Loucy (cell line): ENCODE measurements around the gene APLP2.
A peak's percentile ranks its signal among the peaks of the same experiment; 100 is the strongest.

Experiments
- H2AFZ ChIP-seq: fragments of 200-600 bp; sonication (generic); 2 replicates; pipeline ENCODE4 v1.6.0; 2016; ENCODE audit warnings: antibody characterized with exemption, mild to moderate bottlenecking, low read length, moderate library complexity
- H3F3A ChIP-seq: fragments of 200-600 bp; 2 replicates; pipeline ENCODE4 v1.6.0; 2016; ENCODE audit warnings: antibody characterized with exemption, low read depth, mild to moderate bottlenecking
- H3K27me3 ChIP-seq: fragments of 200-600 bp; sonication (generic); 2 replicates; pipeline ENCODE4 v1.6.1; 2014; ENCODE audit warnings: low read length, mild to moderate bottlenecking; ENCODE audit not compliant: insufficient read depth, poor library complexity, severe bottlenecking
- H3K36me3 ChIP-seq: fragments of 200-600 bp; sonication (generic); 2 replicates; pipeline ENCODE4 v1.6.1; 2016; ENCODE audit warnings: low read length; ENCODE audit not compliant: insufficient read depth
- H3K4me1 ChIP-seq: fragments of 200-600 bp; sonication (generic); 2 replicates; pipeline ENCODE4 v1.5.1; 2014; ENCODE audit warnings: low read length, mild to moderate bottlenecking; ENCODE audit not compliant: insufficient read depth, poor library complexity, severe bottlenecking
- H3K4me2 ChIP-seq: fragments of 200-600 bp; sonication (generic); 2 replicates; pipeline ENCODE4 v1.6.0; 2014; ENCODE audit warnings: antibody characterized with exemption, low read length, low read depth, mild to moderate bottlenecking; ENCODE audit not compliant: poor library complexity, severe bottlenecking
- H3K4me3 ChIP-seq: fragments of 200-600 bp; sonication (generic); 2 replicates; pipeline ENCODE4 v1.5.1; 2014; ENCODE audit warnings: low read length, mild to moderate bottlenecking, mixed read lengths; ENCODE audit not compliant: poor library complexity, severe bottlenecking
- H3K79me2 ChIP-seq: fragments of 200-600 bp; sonication (generic); 2 replicates; pipeline ENCODE4 v1.6.1; 2014; ENCODE audit warnings: low read length; ENCODE audit not compliant: insufficient read depth
- H3K9ac ChIP-seq: fragments of 200-600 bp; sonication (generic); 2 replicates; pipeline ENCODE4 v1.6.0; 2014; ENCODE audit warnings: mild to moderate bottlenecking, low read depth, low read length, moderate library complexity; ENCODE audit not compliant: poor library complexity, severe bottlenecking
- H3K9me2 ChIP-seq: fragments of 200-600 bp; sonication (generic); replicated peaks from 2 replicates; pipeline ENCODE4 v1.6.1; 2016; ENCODE audit warnings: low read depth, low read length, mixed read lengths
- H3K9me3 ChIP-seq: fragments of 200-600 bp; sonication (generic); 2 replicates; pipeline ENCODE4 v1.6.1; 2014; ENCODE audit warnings: mild to moderate bottlenecking, antibody characterized with exemption, low read length, low read depth; ENCODE audit not compliant: insufficient read depth
- H4K20me1 ChIP-seq: fragments of 200-600 bp; sonication (generic); 2 replicates; pipeline ENCODE4 v1.6.0; 2014; ENCODE audit warnings: antibody characterized with exemption, low read length, mild to moderate bottlenecking; ENCODE audit not compliant: insufficient read depth, poor library complexity, severe bottlenecking
- EZH2phosphoT487 ChIP-seq: fragments of 200-600 bp; IDR thresholded peaks from 2 replicates; pipeline ENCODE4 v1.6.1; 2018; ENCODE audit warnings: antibody characterized with exemption, mild to moderate bottlenecking, moderate library complexity, borderline replicate concordance
- TF ChIP-seq, protein P1 (sequence below): fragments of 200-600 bp; sonication (generic); conservative IDR thresholded peaks from 2 replicates; pipeline ENCODE4 v1.5.1; 2014; ENCODE audit warnings: mild to moderate bottlenecking, antibody characterized with exemption, low read length

The APLP2 gene

DNA sequence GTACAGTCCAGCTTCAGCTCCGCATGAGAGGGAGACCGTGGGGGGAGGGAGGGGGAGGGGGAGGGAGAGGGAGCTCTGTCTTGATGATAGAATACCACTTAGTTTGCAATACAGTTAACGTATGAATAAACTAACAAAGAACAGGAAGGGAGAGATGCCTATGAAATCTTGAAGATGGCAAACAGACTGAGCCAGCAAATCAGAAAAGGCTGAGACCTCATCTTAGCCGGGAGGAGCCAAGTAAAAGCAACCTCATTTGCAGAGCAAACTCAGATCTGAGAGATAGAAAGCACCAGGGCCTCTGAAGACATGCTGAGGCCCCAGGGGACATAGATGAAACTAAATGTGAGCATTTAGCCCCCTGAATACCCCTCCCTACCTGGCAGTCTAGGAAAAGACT is 23.0 kb downstream of the APLP2 start:
- peaks cover 40% of the 10 kb centered on the region for H3K4me1 ChIP-seq
- no peaks in the 10 kb centered on the region for H3K27me3 ChIP-seq
- H3K4me3 ChIP-seq: no peak overlapping the region
- no peaks in the 10 kb centered on the region for H3K9me3 ChIP-seq
- TF ChIP-seq, protein P1, sequence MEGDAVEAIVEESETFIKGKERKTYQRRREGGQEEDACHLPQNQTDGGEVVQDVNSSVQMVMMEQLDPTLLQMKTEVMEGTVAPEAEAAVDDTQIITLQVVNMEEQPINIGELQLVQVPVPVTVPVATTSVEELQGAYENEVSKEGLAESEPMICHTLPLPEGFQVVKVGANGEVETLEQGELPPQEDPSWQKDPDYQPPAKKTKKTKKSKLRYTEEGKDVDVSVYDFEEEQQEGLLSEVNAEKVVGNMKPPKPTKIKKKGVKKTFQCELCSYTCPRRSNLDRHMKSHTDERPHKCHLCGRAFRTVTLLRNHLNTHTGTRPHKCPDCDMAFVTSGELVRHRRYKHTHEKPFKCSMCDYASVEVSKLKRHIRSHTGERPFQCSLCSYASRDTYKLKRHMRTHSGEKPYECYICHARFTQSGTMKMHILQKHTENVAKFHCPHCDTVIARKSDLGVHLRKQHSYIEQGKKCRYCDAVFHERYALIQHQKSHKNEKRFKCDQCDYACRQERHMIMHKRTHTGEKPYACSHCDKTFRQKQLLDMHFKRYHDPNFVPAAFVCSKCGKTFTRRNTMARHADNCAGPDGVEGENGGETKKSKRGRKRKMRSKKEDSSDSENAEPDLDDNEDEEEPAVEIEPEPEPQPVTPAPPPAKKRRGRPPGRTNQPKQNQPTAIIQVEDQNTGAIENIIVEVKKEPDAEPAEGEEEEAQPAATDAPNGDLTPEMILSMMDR: no peak
- peaks cover 70% of the 10 kb centered on the region for H3K79me2 ChIP-seq
- H3K36me3 ChIP-seq: no peaks in the 10 kb centered on the region
- no peaks in the 10 kb centered on the region for H3K9me2 ChIP-seq
- no peaks in the 10 kb centered on the region for H3F3A ChIP-seq
- H2AFZ ChIP-seq: no peak overlapping the region
- H3K4me2 ChIP-seq: peak overlapping the region; percentile 43
- H3K9ac ChIP-seq: peak overlapping the region; percentile 46
- peaks cover 14% of the 10 kb centered on the region for H4K20me1 ChIP-seq

DNA sequence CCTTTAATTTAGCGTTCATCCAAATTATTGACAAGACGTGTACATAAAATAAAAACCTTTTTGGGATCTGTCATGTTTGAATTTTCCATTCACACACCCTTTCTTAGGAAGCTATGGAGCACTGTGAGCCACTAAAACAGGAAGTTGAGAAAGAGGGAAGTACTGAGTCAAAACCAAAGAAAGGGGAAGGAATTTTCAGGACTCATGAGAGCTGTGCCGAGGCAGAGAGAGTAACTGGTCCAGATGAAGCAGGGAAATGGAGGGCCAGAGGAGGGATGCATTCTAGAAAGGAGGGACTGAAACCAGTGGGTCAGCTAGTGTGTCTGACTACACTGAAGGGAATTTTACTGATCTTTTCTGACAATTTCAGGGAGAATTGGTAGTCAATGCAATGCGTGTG is 24.9 kb downstream of the APLP2 start:
- Histone ChIP-seq H3K9me3 (no peaks in the 10 kb centered on the region), H3K4me1 (peaks cover 48% of the 10 kb centered on the region), H3K4me3 (no peak overlapping the region), H2AFZ (no peak overlapping the region), H4K20me1 (peaks cover 13% of the 10 kb centered on the region), H3K27me3 (no peaks in the 10 kb centered on the region), H3K79me2 (peaks cover 70% of the 10 kb centered on the region), H3F3A (no peaks in the 10 kb centered on the region), H3K9ac (no peak overlapping the region), H3K36me3 (no peaks in the 10 kb centered on the region), H3K9me2 (no peaks in the 10 kb centered on the region), H3K4me2 (no peak overlapping the region)
- TF ChIP-seq EZH2phosphoT487: no peak
- TF ChIP-seq, protein P1: no peak

DNA sequence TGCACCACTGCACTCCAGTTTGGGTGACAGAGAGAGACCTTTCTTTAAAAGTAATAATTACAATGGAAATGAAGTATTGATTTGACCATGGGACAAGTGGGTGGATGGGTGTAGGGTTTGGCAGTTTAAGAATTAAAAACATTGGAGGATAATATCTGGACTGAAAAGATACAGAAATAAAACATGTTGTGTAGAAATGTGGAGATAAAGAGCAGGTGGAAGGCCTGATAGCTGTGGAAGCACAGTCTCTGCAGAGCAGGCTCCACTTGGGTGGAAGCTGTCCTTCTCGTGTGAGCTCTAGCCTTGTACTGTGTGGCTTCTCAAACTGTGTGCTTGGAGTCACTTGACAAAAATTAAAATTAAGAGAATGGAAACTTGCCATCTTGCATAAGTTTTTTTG is 25.6 kb downstream of the APLP2 start:
- Histone ChIP-seq H2AFZ (no peak overlapping the region), H3K4me1 (peaks cover 47% of the 10 kb centered on the region), H3K4me2 (no peak overlapping the region), H3K9me2 (no peaks in the 10 kb centered on the region), H3K4me3 (no peak overlapping the region), H3K9me3 (no peaks in the 10 kb centered on the region), H3K36me3 (no peaks in the 10 kb centered on the region), H3K27me3 (no peaks in the 10 kb centered on the region), H3K9ac (no peak overlapping the region), H3K79me2 (peaks cover 73% of the 10 kb centered on the region), H4K20me1 (peaks cover 14% of the 10 kb centered on the region), H3F3A (no peaks in the 10 kb centered on the region)
- no peak for TF ChIP-seq EZH2phosphoT487
- TF ChIP-seq, protein P1: no peak
